Stimulated activated CD8-positive, alpha-beta memory T cell treated with anti-CD3 and anti-CD28 coated beads, Interleukin-15, amount 100 ng/mL, for 1 hour (primary cell): Measurements from ENCODE around the gene NRK.
"Not testable (repeated sequence)": the region's sequence is repeated elsewhere in the genome, so short reads cannot be mapped to it uniquely, and the experiment has no call there.

Source experiments
- DNase-seq: peaks from one replicate; pipeline ENCODE4 v3.0.0-alpha.2; 2020; ENCODE audit warnings: low read depth

NRK gene

GRCh38 chrX:105880491-105880890 is 58.2 kb downstream of the NRK start:
- DNase-seq: no peak

GRCh38 chrX:105882581-105883275 is 60.4 kb downstream of the NRK start:
- no peak for DNase-seq

- no peak for DNase-seq
Measured at GRCh38 chrX:105894721-105895120, 72.4 kb downstream of the NRK start.

GRCh38 chrX:105909576-105909975 is 87.2 kb downstream of the NRK start:
- DNase-seq: no peak

GRCh38 chrX:105910563-105911105 is 88.3 kb downstream of the NRK start:
- no peak for DNase-seq

- no peak for DNase-seq
Measured at GRCh38 chrX:105945266-105945665, 122.9 kb downstream of the NRK start.

- no peak for DNase-seq
Measured at GRCh38 chrX:105969487-105969886, 147.1 kb downstream of the NRK start.

- DNase-seq: no peak
Measured at GRCh38 chrX:105972690-105973386, 150.5 kb downstream of the NRK start.

GRCh38 chrX:105973387-105973739 is 151.0 kb downstream of the NRK start:
- no peak for DNase-seq

- DNase-seq: no peak
Measured at GRCh38 chrX:105975382-105975781, 153.0 kb downstream of the NRK start.

- DNase-seq: no peak
Measured at GRCh38 chrX:105981772-105982485, 159.6 kb downstream of the NRK start.

- not testable (repeated sequence) for DNase-seq
Measured at GRCh38 chrX:105988487-105988886, 166.1 kb downstream of the NRK start.

- DNase-seq: no peak
Measured at GRCh38 chrX:105999294-105999693, 177.0 kb downstream of the NRK start.

- DNase-seq: no peak
Measured at GRCh38 chrX:106000203-106000602, 177.9 kb downstream of the NRK start.

- not testable (repeated sequence) for DNase-seq
Measured at GRCh38 chrX:106000609-106001008, 178.3 kb downstream of the NRK start.

GRCh38 chrX:106005684-106006083 is 183.3 kb downstream of the NRK start:
- DNase-seq: no peak

- no peak for DNase-seq
Measured at GRCh38 chrX:106007815-106008214, 185.5 kb downstream of the NRK start.
